OCI-LY7 (cell line): ENCODE data around the gene PACS1. TPM values are rescaled to one million over a fixed set of nuclear protein-coding genes. Genes with fewer than 3 reads are reported as not detected.

Source experiments
- BruUV-seq: library from RNA; stranded (reverse); fragments of 400-500 nt; replicated peaks from 2 replicates; lab custom pipeline; 2021; lab: Mats Ljungman, UMichigan
- CTCF ChIA-PET: fragments of 300-600 bp; sonication (Branson Sonifier 250); formaldehyde crosslinking; loops from one replicate; lab custom pipeline; 2022; ENCODE audit warnings: antibody characterized with exemption; ENCODE audit not compliant: unreplicated experiment; lab: Charles Lee
- POLR2A ChIA-PET: fragments of 300-600 bp; sonication (Branson Sonifier 250); formaldehyde crosslinking; loops from one replicate; lab custom pipeline; 2022; ENCODE audit warnings: antibody characterized with exemption; lab: Charles Lee
- DNase-seq: peaks from one replicate; pipeline ENCODE4 v3.0.0-alpha.2; 2015; ENCODE audit warnings: low spot score
- H2AFZ ChIP-seq: fragments of 200-600 bp; sonication (generic), shearing (Covaris generic); 2 replicates; pipeline ENCODE4 v1.6.1; 2014; ENCODE audit warnings: mild to moderate bottlenecking, antibody characterized with exemption, low read length, moderate library complexity
- H3K27ac ChIP-seq: fragments of 200-600 bp; sonication (generic); 2 replicates; pipeline ENCODE4 v1.5.1; 2014; ENCODE audit warnings: mixed run types, low read depth, mild to moderate bottlenecking, moderate library complexity, low read length, inconsistent platforms; ENCODE audit not compliant: poor library complexity, severe bottlenecking
- H3K36me3 ChIP-seq: fragments of 200-600 bp; sonication (generic); 2 replicates; pipeline ENCODE4 v1.6.1; 2014; ENCODE audit warnings: mild to moderate bottlenecking, antibody characterized with exemption, low read length, moderate library complexity, mixed read lengths; ENCODE audit not compliant: insufficient read depth
- H3K4me1 ChIP-seq: fragments of 200-600 bp; sonication (generic); 2 replicates; pipeline ENCODE4 v1.5.1; 2014; ENCODE audit warnings: mild to moderate bottlenecking, low read length; ENCODE audit not compliant: insufficient read depth, poor library complexity, severe bottlenecking
- H3K4me2 ChIP-seq: fragments of 200-600 bp; sonication (generic); 2 replicates; pipeline ENCODE4 v1.6.1; 2014; ENCODE audit warnings: mild to moderate bottlenecking, low read length
- H3K4me3 ChIP-seq: fragments of 200-600 bp; sonication (generic); 2 replicates; pipeline ENCODE4 v1.5.1; 2014; ENCODE audit warnings: mild to moderate bottlenecking, low read depth, low read length; ENCODE audit not compliant: poor library complexity, severe bottlenecking
- H3K79me2 ChIP-seq: fragments of 200-600 bp; sonication (generic); 2 replicates; pipeline ENCODE4 v1.6.1; 2016; ENCODE audit warnings: low read depth, mild to moderate bottlenecking, low read length, moderate library complexity, mixed read lengths; ENCODE audit not compliant: insufficient read depth
- H3K9me2 ChIP-seq: fragments of 200-600 bp; sonication (generic); 2 replicates; pipeline ENCODE4 v1.6.1; 2016; ENCODE audit warnings: mild to moderate bottlenecking, low read length, mixed read lengths; ENCODE audit not compliant: insufficient read depth
- H3K9me3 ChIP-seq: fragments of 200-600 bp; sonication (generic); 2 replicates; pipeline ENCODE4 v1.6.1; 2014; ENCODE audit warnings: mild to moderate bottlenecking, mixed run types, low read length, mixed read lengths
- H4K20me1 ChIP-seq: fragments of 200-600 bp; sonication (generic); 2 replicates; pipeline ENCODE4 v1.6.1; 2014; ENCODE audit warnings: mild to moderate bottlenecking, antibody characterized with exemption, low read length, moderate library complexity, mixed read lengths; ENCODE audit not compliant: insufficient read depth
- EZH2phosphoT487 ChIP-seq: fragments of 200-600 bp; sonication (generic); IDR thresholded peaks from 2 replicates; pipeline ENCODE4 v1.6.1; 2018; ENCODE audit warnings: low read depth, borderline replicate concordance, mild to moderate bottlenecking, mixed run types, antibody characterized with exemption, low read length, moderate library complexity, mixed read lengths
- intact Hi-C: fragments of 100-400 bp; cut with micrococcal nuclease; formaldehyde crosslinking; loops from one replicate; pipeline ENCODE4 v1.10.0; 2022; ENCODE audit not compliant: unreplicated experiment
- total RNA-seq, 2 experiments: library from RNA; depleted of rRNA in 1 of 2; stranded (reverse); fragments of >200 nt in 1 of 2; shearing (Covaris generic) in 1 of 2; gene quantifications; 2 replicates each; pipeline ENCODE4 v1.2.3, GENCODE V29; 2014 to 2022
- TF ChIP-seq, protein P1 (sequence below): fragments of 200-600 bp; sonication (generic); conservative IDR thresholded peaks from 2 replicates; pipeline ENCODE4 v1.5.1; 2014; ENCODE audit warnings: mild to moderate bottlenecking, antibody characterized with exemption, low read length, moderate library complexity, mixed read lengths

The PACS1 gene
- total RNA-seq, 2 experiments from 2014 or later, result 23.7 to 52.5 TPM

DNA sequence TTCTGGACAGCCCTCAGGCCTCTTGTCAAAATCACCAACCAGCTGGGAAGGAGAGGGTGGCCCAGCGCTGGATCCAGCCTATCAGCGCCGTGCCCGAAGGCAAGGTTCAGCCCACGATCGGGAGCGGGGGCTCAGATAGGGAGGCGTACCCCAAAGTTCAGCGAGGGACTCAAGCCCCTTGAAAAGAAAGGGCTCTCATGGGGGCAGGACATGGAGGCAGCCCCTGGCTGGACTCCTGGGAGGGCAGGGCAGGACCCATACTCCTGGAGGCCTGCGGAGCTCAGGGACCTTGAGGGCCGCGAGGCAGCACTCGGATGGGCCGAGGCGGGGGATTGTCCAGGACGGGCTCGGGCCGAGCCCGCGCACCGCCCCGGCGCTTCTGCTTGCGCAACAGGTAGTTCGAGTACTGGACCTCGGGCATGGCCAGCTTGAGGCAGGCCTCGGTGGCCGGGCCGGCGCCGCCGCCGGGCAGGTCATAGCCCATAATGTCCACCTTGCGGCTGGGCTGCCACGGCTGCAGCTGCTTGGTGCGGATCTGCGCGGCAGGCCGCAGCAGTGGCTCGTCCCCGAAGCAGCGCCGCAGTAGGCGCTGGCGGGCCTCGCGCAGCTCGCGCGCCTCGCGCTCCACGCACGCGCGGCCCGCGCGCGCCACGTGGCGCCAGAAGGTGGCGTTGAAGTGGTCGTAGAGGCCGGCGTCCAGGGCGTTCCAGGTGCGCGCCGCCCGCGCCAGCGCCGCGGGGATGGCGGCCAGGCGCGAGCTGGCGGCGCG lies 27.7 kb upstream of the PACS1 start:
- CTCF ChIA-PET, result interaction anchor here (0.5 kb wide), 1 partner anchor 9 kb away, joined by 4 read pairs; no protein-coding TSS in a partner anchor
- no peak for DNase-seq
- no peak overlapping the region for H3K27ac ChIP-seq
- TF ChIP-seq, protein P1, sequence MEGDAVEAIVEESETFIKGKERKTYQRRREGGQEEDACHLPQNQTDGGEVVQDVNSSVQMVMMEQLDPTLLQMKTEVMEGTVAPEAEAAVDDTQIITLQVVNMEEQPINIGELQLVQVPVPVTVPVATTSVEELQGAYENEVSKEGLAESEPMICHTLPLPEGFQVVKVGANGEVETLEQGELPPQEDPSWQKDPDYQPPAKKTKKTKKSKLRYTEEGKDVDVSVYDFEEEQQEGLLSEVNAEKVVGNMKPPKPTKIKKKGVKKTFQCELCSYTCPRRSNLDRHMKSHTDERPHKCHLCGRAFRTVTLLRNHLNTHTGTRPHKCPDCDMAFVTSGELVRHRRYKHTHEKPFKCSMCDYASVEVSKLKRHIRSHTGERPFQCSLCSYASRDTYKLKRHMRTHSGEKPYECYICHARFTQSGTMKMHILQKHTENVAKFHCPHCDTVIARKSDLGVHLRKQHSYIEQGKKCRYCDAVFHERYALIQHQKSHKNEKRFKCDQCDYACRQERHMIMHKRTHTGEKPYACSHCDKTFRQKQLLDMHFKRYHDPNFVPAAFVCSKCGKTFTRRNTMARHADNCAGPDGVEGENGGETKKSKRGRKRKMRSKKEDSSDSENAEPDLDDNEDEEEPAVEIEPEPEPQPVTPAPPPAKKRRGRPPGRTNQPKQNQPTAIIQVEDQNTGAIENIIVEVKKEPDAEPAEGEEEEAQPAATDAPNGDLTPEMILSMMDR, result no peak
- no peak for TF ChIP-seq EZH2phosphoT487
- H3K9me2 ChIP-seq, result no peaks in the 10 kb centered on the region
- no peak overlapping the region for H3K4me3 ChIP-seq
- no peak overlapping the region for H2AFZ ChIP-seq
- no peaks in the 10 kb centered on the region for H3K79me2 ChIP-seq
- H3K9me3 ChIP-seq, result no peaks in the 10 kb centered on the region
- no peak overlapping the region for H3K4me2 ChIP-seq
- H4K20me1 ChIP-seq, result no peaks in the 10 kb centered on the region
- intact Hi-C loops, result no loop called here
- no peaks in the 10 kb centered on the region for H3K36me3 ChIP-seq
- H3K4me1 ChIP-seq, result peaks cover 15% of the 10 kb centered on the region
- POLR2A ChIA-PET, result no interaction called here
- no TSS peak for BruUV-seq

DNA sequence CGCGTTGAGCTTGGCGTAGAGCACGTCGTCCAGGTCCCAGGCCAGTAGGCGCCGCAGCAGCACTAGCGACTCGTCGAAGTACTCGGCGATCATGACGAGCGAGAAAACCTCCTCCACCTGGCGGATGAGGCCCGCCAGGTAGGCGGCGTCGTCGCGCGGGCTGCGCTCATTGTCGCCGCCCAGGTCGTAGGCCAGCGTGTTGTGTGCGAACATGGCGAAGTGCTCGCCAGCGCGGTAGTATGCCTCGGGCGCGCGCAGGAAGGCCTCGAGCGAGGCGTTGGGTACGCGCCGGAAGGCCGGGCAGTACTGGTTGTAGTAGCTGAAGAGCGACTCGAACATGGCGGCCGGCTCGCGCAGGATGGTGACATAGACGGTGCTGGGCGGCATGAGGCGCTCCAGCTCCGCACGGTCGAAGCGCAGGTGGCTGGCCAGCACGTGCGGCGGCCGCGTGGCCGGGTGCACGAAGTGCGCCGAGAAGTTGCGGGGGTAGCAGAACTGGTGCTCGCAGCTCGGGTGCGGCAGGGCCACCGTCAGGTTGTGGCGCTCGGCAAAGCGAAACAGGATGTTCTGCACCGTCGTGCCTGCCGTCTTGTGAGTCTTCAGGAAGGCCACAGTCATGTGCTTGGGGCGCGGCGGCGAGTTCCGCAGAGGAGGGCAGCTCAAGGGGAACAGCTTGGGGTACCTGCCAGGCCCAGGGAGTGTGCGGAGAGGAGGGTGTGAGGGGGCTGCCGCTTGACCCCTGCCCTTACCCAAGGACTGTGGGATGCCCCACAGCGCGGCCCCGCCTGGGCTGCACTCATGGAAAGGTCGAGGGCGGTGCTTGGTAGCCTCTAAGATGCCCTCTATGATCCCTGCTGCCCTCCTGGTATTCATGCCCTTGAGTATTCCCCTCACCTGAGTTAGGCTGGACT lies 26.8 kb upstream of the PACS1 start:
- Histone ChIP-seq H3K36me3 (no peaks in the 10 kb centered on the region), H3K4me2 (no peak overlapping the region), H4K20me1 (no peaks in the 10 kb centered on the region), H3K27ac (no peak overlapping the region), H3K9me3 (no peaks in the 10 kb centered on the region), H3K79me2 (no peaks in the 10 kb centered on the region), H2AFZ (no peak overlapping the region), H3K4me3 (no peak overlapping the region), H3K4me1 (peaks cover 15% of the 10 kb centered on the region), H3K9me2 (no peaks in the 10 kb centered on the region)
- intact Hi-C loops, result no loop called here
- TF ChIP-seq, protein P1, result no peak
- TF ChIP-seq EZH2phosphoT487, result no peak
- no TSS peak for BruUV-seq
- POLR2A ChIA-PET, result no interaction called here
- CTCF ChIA-PET, result interaction anchor here (0.5 to 1.9 kb wide), 2 partner anchors 8 to 73 kb away, joined by 4 read pairs; no protein-coding TSS in a partner anchor
- no peak for DNase-seq
